ENCODE data around the gene COQ8A. TPM values are rescaled to one million over a fixed set of nuclear protein-coding genes. Genes with fewer than 3 reads are reported as not detected.
"Not testable (repeated sequence)": the region's sequence is repeated elsewhere in the genome, so short reads cannot be mapped to it uniquely, and the experiment has no call there.

COQ8A gene
- polyA plus RNA-seq, 3 donors: 32.2 to 39.2 (median 35.4) TPM

GRCh38 chr1:226950316-226950715 lies 10.2 kb downstream of the COQ8A start:
- no peak for DNase-seq

DNA sequence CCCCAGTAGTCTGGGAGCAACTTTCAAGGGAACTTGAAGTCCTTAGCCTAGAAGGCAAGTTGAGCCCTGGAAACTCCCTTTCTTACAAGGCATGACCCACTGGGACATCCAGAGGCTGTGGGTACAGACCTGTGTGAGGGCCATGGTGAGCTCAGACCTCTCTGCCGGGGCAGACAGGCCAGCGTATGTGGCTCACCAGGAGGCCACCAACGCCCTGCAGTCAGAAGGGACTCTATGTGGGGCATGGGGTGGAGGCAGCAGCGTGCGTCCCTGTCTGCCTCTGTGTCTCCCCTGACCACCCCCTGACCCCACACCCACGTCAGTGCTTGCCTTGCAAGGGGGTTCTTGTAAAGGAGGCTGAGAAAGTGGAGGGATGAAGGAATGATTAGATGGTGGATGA lies 10.8 kb downstream of the COQ8A start:
- DNase-seq: no peak

DNA sequence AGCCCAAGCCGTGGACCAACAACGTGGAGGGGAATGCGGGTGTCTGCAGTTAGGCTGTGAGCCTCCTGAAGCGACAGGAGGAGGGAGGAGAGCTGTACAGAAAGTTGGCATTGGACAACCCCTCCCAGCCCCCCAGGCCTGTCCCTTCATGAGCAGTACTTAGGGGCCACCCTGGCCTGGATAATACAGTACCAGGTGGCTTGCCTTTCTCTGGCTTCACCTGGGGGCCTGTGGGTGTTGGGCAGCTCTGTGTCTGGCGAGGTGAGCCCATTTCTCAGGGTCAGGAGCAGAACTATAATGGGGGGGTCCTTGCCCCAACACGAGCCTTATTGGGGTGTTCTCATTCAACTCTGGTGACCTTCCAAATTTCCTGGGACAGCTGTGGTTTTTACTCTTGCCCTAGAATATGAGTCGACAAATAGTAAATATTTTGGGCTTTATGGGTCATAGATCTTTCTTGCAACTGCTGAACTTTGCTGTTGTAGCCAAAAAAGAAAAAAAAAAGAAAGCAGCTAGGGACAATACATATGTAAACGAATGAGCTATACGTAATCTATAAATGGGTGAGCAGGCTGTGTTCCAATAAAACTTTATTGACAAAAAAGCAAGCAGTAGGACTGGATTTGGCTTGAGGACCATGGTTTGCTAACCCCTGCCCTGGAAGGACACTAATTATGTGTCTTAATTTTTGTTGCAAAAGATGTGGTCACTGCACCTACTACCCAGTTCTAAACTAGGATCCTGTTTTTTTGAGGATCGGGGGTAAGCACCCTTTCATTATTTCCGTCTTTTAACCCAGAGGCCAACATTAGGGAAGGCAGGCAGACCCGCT lies 11.4 kb downstream of the COQ8A start:
- DNase-seq: no peak

DNA sequence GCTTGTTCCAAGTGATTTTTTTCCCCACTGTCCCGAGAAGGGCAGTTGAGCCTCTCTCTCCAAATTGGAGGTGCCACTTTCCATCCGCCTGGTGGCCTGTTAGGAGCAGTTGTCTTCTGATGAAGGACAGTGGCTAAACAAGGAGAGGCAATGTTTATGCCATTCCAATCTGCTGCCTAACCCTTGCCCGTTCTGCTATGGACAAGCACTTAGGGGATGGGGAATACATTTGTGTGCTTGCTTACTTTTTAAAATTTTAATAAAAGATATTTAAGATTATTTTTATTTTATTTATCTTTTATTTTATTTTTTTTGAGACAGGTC lies 12.0 kb downstream of the COQ8A start:
- no peak for DNase-seq

- DNase-seq: no peak
These were observed 13.2 kb downstream of the COQ8A start for GRCh38 chr1:226953175-226953800.

GRCh38 chr1:226954337-226954736 lies 14.2 kb downstream of the COQ8A start:
- DNase-seq: no peak

DNA sequence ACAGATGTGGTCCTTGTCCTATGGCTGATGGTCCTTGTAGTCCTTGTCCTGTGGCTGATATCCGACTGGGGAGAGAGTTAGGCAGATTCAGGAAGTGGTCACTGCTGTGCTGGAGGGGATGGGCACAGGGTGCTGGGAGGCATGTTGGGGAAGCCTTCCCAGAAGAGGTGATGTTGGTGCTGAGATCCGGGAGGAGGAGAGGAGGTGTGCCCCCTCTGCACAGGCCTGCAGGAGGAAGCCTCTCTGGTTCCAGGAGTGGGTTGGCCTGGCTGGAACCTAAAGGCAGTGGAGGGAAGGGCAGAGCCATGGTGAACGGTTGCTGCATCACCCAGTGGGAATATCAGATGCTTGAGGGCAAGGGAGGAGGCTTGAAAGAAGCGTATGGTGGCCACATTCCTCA lies 14.7 kb downstream of the COQ8A start:
- DNase-seq: no peak

GRCh38 chr1:226955857-226956256 lies 15.8 kb downstream of the COQ8A start:
- DNase-seq: not testable (repeated sequence)

- DNase-seq: no peak
These were observed 17.0 kb downstream of the COQ8A start for GRCh38 chr1:226956942-226957713.

DNA sequence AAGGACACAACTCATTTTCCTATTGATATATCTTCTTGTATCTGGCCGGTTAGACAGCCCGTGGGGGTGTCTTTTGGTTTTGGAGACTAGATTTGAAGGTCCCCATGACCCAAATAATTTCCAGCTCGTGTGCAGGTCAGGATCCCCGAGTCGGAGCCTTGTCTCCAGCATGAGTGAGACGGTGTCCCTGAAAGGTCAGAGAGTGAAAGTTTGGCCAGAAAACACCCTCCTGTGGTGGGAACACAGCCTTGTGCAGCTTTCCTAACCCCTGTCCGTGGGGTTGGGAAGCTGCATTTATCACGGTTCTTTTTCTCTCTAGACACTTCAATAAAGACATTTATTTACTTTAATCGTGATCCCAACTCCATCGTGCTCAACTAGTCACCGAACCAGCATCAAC lies 17.6 kb downstream of the COQ8A start:
- DNase-seq: no peak

DNA sequence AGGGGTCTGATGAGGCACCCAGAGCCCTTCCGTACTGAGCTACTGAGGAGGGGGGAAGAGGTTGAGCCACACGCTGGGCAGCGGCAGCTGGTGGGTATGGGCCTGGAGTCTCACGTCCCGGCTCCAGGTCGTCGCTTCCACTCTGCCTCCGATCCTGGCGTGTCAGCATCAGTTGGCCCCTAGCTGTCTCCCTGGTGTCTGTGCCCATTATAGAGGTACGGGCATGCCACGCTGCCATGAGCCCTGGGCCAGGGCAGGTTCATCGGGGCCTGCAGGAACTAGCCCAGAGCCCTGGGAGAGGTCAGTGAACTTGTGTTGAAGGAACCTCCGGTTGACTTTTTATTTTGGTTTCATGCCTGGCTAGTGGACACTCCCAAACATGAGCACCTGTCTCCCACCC lies 18.2 kb downstream of the COQ8A start:
- no peak for DNase-seq

DNA sequence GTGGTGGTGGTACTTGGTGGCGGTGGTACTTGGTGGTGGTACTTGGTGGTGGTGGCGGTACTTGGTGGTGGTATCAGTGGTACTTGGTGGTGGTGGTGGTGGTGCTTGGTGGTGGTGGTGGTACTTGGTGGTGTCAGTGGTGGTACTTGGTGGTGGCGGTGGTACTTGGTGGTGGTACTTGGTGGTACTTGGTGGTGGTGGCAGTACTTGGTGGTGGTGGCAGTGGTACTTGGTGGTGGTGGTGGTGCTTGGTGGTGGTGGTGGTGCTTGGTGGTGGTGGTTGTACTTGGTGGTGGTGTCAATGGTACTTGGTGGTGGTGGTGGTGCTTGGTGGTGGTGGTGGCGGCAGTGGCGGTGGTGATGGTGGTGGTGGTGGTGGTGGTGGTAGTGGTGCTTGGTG lies 20.2 kb downstream of the COQ8A start:
- DNase-seq: no peak

DNA sequence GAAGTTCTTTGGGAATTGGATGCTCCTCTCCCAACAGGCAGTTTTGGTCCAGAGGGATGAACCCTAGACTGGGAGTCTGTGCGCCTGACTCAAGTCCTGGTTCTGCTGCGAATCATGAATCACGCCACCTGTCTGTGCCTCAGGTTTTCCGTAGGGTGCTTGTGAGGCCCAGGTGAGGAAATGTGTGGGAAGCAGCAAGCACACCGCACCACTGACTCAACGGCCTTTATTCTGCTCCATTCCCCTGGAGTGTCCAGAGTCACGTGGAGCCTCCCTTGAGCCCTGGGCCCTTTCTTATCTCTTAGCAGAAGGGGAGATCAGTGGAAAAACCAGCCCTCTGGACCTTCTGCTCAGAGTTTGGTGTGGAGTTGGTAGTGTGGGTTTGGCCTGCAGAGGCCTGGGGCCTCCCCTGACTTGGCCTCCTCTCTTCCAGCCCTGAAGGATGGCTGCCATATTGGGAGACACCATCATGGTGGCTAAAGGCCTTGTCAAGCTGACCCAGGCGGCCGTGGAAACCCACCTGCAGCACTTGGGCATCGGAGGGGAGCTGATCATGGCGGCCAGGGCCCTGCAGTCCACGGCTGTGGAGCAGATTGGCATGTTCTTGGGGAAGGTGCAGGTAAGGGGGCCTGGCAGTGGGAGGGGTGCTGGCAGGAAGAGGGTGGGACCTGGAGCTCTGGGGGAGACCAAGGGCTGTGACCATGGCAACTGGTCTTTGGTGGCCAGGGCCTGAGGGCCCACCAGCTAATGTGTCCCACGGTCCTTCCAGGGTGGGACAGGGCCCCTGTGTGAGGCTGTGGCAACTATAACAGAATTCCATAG lies 21.1 kb downstream of the COQ8A start:
- DNase-seq: no peak

DNA sequence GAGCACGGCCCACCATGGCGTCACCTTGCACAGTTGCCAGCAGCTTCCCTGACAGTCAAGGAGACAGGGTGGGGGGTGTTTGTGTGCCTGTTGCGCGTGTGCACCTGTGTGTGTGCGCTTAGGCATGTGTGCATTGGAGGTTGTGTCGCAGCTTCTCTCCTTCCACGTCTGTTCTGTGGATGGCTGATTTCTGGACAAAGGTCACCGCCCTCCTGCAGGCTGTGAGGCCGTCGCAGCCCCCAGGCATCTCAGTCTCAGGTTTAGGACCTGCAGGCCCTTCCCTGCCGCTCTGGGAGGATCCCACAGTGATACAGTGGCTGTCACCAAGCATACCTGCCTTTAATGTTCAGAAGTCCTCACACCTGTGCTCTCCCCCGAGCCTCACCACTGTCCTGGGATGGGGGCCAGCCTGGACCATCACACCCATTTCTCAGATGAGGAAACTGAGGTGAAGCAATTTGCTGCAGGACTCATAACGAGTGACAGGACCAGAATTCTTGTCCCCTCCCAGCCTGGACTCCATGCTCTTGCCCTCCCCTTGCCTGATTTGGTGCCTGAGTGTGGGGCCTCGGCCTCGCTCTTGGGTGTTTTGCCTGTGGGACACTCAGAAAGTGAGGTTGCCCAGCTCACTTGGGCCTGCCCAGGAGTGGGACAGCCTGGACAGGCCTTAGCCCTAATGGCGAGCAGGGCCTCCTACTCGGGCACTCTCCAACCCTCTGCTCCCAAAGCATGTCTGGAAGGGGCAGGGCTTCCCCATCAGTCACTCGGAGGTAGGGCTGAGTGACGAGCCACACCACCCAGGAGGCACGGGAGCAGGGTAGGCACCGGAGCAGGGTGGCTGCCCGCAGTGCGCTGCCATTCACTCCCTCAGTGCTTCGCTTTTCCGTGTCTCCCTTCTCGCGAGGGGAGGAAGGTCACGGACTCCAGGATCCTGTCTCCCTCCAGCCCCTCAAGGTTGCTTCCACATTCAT lies 22.6 kb downstream of the COQ8A start:
- DNase-seq: no peak

DNA sequence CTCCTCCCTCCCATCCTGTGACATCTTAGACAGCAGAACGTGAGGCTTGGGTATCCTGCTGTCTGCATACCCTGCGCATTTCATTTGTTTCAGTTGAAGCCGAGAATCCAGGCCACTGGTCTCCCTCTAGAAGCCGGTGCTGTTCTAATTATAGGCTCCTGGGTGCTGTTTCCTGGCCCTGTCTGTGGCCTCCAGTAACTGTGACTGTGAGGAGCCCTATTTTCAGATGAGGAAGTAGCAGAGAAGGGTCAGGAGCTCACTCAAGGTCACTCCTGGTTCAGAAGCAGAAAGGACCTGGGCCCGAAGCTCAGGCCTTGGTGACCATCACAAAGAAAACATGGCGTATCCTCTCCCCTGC lies 24.0 kb downstream of the COQ8A start:
- DNase-seq: no peak

- DNase-seq: no peak
These were observed 24.8 kb downstream of the COQ8A start for GRCh38 chr1:226964611-226965486.

DNA sequence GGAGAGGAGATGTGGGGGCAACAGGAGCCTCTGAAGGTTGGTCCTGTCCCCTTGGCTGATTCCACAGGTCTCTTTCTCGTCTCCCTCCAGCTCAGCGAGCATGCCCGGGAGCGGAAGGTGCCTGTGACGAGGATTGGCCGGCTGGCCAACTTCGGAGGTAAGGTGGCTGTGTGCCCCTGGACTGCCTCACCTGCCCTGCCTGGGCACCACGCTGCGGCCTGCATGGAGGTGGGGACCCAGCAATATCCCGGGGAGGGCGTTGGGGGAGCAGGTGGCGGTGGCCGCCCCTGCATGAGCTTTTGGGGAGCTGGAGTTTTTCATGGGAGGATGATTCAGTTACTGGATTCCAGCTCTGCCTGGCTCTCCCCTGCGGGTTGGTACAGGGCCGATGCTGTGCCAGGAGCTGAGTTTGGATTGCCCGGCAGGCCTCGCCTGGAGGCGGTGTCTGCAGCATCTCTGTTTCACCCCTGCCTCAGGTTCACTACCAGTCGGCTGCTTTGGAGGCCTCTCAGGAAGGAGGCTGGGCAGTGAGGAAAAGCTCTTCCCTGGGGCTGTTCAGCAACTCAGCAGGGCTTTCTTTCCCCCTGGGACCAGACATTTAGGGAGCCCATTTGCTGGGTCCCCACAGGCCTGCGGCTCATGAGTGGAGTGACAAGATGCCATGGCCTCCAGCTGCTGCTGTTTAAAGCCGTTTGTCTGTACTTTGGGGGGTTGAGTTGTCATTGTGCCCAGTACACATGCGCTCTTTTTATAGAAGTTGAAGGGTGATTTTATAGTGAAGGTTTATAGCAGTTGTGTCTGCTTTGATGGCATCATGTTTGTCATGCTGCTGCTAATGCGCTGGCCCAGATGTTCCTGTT lies 25.7 kb downstream of the COQ8A start:
- DNase-seq: no peak

GRCh38 chr1:226966683-226967082 lies 26.6 kb downstream of the COQ8A start:
- DNase-seq: no peak

- DNase-seq: no peak
These were observed 27.6 kb downstream of the COQ8A start for GRCh38 chr1:226967665-226968064.

All from renal pelvis (tissue), 4 donors.